GM12873 (cell line): Measurements from ENCODE around the gene C9orf153.
A peak's percentile ranks its signal among the peaks of the same experiment; 100 is the strongest.

ENCODE experiments used
- TF ChIP-seq, protein P1 (sequence below): IDR thresholded peaks from 2 replicates; pipeline ENCODE4 v1.5.1; 2012; ENCODE audit warnings: low read depth, mild to moderate bottlenecking, moderate library complexity, low read length, control low read depth; ENCODE audit not compliant: insufficient read depth; ENCODE audit errors: missing control alignments

The C9orf153 gene

DNA sequence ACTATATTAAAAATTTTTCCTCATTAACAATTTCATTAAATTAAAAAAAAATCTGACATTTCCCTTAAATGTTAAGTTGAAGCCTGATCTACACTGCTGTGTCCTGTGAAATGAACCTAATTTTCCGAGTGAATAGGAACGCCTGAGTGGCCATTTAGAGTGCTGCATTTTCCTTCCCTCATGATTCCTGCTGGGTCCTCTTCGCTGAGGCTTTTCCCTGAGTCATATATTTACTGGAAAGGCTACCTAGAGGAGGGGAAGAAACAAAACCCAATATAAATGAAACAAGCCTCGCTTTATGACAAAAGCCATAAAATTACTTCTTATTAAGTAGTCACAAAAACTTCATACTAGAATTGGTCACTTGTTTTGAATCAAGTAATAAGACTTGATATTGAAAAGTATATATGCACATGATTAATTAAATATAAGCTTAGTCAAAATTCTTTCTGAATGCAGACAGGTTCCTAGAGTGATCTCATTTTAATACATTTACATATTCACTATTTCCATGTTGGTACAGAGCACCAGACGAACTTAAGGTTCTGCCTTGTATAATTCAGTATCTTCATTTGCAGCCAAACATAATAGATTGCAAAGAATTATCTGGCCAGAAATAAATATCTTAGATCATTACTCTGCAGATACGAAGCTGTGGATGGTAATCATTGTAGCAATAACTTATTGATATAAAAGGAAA lies 29.2 kb upstream of the C9orf153 start:
- TF ChIP-seq, protein P1, sequence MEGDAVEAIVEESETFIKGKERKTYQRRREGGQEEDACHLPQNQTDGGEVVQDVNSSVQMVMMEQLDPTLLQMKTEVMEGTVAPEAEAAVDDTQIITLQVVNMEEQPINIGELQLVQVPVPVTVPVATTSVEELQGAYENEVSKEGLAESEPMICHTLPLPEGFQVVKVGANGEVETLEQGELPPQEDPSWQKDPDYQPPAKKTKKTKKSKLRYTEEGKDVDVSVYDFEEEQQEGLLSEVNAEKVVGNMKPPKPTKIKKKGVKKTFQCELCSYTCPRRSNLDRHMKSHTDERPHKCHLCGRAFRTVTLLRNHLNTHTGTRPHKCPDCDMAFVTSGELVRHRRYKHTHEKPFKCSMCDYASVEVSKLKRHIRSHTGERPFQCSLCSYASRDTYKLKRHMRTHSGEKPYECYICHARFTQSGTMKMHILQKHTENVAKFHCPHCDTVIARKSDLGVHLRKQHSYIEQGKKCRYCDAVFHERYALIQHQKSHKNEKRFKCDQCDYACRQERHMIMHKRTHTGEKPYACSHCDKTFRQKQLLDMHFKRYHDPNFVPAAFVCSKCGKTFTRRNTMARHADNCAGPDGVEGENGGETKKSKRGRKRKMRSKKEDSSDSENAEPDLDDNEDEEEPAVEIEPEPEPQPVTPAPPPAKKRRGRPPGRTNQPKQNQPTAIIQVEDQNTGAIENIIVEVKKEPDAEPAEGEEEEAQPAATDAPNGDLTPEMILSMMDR: no peak

DNA sequence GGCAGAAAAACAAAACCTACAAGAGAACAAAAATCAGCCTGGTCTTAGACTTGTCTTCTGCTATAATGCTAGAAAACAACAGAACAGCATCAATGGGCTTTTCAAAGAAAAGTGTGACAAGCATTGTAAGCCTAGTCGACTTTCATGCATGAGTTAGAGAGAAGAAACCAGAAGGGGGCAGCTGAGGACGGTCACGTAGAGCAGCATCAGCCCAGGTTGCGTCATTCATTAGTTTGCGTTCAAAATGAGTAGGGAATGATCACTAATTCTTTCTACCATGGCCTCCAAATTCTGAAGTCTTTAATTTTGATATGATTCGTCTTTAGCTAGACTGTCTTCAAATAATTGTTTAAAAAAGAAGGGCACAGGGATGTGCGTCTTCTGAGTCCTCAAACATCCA lies 27.6 kb upstream of the C9orf153 start:
- TF ChIP-seq, protein P1: peak; percentile 27

DNA sequence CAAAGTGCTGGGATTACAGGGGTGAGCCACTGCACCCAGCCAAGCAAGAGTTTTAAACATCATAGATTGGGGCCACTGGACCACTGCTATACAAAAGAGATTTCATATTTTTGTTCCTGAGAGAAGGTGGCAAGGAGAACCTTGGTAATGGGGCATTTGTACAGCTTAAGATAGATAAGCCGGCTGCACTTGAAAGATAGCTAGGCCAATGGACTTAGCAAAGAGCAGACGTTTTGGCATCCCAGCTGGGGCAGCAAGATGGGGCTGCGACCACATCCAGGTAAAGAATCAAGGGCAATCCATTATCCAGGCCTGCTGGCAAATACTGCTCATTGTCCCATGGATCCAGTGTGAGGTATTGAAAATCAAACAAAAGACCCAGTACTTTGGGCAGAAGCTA lies 26.8 kb upstream of the C9orf153 start:
- TF ChIP-seq, protein P1: no peak

DNA sequence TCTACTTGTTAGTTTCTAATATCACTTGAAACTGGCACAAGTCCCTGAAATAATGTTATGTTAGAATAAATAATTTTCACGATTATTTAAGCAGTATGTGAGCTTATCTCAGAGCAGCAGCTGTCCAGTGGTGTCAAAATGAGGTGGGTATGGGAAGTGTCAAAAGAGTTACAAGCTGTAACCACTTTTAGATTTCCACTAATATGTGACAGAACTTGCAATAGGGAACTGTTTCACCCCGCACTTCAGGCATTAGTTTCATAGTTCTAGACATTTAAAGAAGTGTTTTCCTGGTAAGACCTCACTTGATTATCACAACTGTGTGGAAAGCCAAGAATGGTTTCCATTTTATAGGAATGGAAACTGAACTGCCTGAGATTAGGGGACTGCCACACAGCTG lies 25.8 kb upstream of the C9orf153 start:
- TF ChIP-seq, protein P1: no peak

DNA sequence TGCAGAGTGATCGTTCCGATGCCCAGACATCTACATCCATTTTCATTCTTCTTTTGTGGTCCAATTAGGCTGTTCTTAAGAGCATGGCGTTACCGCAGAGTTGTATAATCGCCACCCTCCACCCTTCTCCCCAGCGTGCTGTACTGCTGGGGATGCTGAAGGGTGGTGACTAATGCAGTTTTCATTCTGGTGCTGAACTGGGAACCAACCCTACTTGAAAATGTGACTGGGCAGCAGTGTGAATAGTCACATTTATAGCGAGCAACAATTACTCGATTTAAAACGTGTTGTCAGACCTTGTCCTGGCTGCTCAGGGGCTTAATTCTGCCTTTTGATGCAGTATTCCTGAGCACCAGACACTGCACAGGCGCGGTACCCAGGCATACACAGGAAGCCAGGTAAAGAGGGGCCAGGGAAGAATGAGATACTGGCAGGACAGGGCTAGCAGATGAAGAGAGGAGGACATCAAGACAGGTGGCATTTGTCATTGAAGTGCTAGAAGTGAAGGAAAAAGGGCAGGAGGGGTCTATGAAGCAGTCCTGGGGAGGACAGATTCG lies 23.6 kb upstream of the C9orf153 start:
- TF ChIP-seq, protein P1: no peak

DNA sequence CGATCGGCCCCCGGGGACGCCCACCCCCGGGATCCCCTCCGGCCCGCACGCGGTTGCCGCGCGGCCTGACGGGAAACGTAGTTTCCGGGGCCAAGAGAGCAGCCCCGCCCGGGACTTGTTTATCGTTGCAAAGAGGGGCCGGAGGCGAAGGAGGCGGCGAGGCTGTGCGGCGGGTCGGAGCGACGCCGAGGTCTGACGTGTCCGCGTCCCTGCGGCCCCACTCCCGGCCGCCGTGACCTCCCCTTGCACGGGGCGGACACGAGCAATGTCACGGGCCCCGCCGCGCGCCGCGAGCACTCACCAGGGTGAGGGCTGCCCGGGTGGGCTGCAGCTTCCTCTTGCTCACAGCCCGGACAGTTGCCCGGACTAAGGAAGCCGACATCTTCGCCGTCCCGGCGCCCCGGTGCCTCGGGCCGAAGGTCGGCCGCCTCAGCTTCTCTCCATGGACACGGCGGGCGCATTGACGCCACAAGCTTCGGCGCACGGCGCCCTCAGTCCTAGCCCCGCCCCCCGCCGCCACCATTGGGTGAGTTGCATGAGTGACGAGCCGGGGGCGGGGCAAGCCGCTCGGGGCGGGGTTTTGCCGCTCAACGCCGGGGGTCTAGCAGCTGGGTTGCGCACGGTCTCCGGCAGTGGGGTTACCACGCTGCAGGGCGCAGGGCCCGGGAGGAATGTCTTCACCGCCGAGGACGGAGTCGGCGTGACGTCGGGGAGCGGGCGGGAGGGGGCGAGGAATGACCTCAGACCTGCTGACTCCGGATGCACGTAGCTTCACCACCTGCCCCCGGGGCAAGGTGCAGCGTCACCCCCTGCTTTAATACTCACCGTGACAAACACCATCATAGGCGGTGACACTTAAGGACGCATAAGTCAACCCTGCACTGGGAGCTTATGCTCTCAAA lies 22.9 kb upstream of the C9orf153 start, which contains the start of gene ISCA1:
TSS of gene ISCA1 (minus strand) at position 462 of the 902 bp plus-strand sequence. CDS start at position 382, 80 bp downstream.
- TF ChIP-seq, protein P1: no peak

DNA sequence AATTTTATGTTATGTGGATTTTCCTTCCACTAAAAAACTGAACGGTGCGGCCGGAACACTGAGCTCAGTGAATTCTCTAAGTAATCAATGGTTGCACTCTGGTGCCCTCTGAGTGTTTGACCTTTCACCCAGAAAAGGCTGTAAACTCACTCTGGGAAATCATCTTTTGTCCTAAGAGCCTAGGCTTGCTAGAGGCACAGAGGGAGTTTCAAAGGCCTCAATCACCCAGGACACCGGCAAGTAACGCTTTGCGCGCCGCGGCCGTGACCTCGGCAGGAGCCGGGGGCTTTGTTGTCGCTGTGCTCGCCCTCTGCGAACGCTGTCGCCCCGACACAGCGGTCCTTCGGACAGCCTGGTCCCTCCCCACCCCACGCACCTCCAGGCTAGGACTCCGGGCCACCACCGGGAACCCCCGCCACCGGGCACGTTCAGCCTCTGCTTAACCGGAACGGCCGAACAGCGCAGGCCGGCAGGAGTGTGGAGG lies 22.2 kb upstream of the C9orf153 start:
- TF ChIP-seq, protein P1: no peak
